Measurements from ENCODE around the gene NCOR1. TPM values are rescaled to one million over a fixed set of nuclear protein-coding genes. Genes with fewer than 3 reads are reported as not detected.

The NCOR1 gene
- polyA plus RNA-seq, 1 experiment, result 127 TPM

DNA sequence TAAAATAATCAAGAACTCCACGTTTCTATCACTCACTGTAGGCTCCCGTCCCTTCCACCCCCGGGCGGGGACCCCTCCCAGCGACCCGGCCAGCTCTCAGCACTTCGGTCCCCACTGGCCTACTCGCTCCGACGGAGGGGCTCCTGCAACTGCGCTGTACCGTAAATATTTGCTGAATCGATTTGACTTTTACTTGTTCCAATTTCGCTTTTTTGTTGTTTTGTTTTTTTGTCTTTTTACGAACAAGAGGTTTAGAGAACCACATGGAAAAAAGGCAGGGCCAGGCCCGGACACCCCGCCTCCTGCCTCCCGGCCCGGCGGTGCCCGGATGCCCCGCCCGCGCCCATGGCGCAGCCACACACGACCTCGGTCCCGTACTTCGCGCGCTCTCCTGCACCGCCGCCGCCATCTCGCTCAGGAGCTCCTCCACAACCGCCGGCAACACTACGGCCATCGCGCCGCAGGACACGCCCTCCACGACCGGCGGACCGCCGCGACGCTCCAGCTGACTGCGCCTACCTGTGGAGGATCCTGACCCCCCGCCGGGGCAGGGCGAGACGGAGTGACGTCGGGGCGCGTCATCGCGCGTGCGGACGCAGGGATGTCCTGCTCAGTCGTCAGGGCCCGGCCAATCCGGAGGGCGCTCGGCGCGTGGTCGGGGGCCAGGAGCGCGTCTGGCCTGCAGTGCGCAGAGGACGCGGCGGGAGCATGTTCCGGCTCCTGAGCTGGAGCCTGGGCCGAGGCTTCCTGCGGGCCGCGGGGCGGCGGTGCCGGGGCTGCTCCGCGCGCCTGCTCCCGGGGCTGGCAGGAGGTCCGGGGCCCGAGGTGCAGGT, 216.0 kb downstream of the NCOR1 start, which contains the start of the genes TTC19 and ZSWIM7:
TSS of gene TTC19 (plus strand) at position 684 of the 833 bp plus-strand sequence. CDS start at position 709, 25 bp downstream.
TSS of gene ZSWIM7 (minus strand) at position 564 of the 833 bp plus-strand sequence. CDS start at position 454, 110 bp downstream.
- H3K27ac ChIP-seq (ENCODE audit: low read depth, low read length), result peak within 1 kb of the TSS; percentile 93
- H3K9me3 ChIP-seq (ENCODE audit: control insufficient read depth, insufficient read depth, low read length), result no peaks in the 10 kb centered on the region
- H3K27me3 ChIP-seq (ENCODE audit: control insufficient read depth, insufficient read depth, low read length), result no peaks in the 10 kb centered on the region
- peak; percentile 81 for DNase-seq (ENCODE audit: low read depth, low spot score)
- H3K4me3 ChIP-seq (ENCODE audit: low read depth, low read length), result peak within 1 kb of the TSS; percentile 80
- TF ChIP-seq, protein P1, sequence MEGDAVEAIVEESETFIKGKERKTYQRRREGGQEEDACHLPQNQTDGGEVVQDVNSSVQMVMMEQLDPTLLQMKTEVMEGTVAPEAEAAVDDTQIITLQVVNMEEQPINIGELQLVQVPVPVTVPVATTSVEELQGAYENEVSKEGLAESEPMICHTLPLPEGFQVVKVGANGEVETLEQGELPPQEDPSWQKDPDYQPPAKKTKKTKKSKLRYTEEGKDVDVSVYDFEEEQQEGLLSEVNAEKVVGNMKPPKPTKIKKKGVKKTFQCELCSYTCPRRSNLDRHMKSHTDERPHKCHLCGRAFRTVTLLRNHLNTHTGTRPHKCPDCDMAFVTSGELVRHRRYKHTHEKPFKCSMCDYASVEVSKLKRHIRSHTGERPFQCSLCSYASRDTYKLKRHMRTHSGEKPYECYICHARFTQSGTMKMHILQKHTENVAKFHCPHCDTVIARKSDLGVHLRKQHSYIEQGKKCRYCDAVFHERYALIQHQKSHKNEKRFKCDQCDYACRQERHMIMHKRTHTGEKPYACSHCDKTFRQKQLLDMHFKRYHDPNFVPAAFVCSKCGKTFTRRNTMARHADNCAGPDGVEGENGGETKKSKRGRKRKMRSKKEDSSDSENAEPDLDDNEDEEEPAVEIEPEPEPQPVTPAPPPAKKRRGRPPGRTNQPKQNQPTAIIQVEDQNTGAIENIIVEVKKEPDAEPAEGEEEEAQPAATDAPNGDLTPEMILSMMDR (IDR thresholded peaks at IDR 0.05; ENCODE audit: low read depth, low read length), result no peak
- ChIA-PET CTCF (interaction anchor here (0.7 to 2.8 kb wide), 6 partner anchors 51 to 346 kb away, joined by 3 to 19 read pairs (median 4); partner anchors contain the start of gene ADORA2B), POLR2A (interaction anchor here (0.8 to 1.6 kb wide), 6 partner anchors 40 to 348 kb away, joined by 3 to 12 read pairs (median 7); partner anchors contain the start of gene ADORA2B)

DNA sequence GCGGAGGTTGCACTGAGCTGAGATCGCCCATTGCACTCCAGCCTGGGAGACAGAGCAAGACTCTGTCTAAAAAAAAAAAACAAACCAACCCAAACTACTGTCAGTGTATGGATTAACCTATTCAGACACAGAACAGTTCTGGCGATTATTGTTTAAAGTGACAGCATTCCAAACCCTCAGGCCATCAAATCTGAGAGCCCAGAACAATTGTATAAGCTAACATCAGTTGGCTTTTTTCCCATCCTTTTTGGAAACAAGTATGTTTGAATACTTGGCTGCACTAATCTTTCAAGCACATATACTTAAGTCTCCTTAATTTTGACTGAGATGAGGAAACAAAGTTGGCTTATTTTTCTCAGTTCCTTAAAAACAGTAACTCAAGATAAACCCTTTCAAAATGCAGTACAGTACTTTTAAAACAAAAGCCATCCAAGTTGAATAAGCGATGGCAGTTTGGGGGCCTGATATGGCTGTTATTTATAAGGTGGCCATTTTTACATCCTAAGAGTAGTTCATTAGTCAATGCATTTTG, 217.2 kb downstream of the NCOR1 start:
- TF ChIP-seq, protein P1 (IDR thresholded peaks at IDR 0.05; ENCODE audit: low read depth, low read length), result no peak
- no peaks in the 10 kb centered on the region for H3K9me3 ChIP-seq (ENCODE audit: control insufficient read depth, insufficient read depth, low read length)
- no peak for DNase-seq (ENCODE audit: low read depth, low spot score)
- no peak overlapping the region for H3K27ac ChIP-seq (ENCODE audit: low read depth, low read length)
- ChIA-PET CTCF (interaction anchor here (0.6 to 2.8 kb wide), 3 partner anchors 53 to 170 kb away, joined by 3 to 19 read pairs (median 12); partner anchors contain the start of gene ADORA2B), POLR2A (interaction anchor here (0.7 to 0.9 kb wide), 2 partner anchors 53 to 77 kb away, joined by 4 to 9 read pairs; partner anchors contain the start of gene ADORA2B)
- H3K27me3 ChIP-seq (ENCODE audit: control insufficient read depth, insufficient read depth, low read length), result no peaks in the 10 kb centered on the region
- no peak overlapping the region for H3K4me3 ChIP-seq (ENCODE audit: low read depth, low read length)

DNA sequence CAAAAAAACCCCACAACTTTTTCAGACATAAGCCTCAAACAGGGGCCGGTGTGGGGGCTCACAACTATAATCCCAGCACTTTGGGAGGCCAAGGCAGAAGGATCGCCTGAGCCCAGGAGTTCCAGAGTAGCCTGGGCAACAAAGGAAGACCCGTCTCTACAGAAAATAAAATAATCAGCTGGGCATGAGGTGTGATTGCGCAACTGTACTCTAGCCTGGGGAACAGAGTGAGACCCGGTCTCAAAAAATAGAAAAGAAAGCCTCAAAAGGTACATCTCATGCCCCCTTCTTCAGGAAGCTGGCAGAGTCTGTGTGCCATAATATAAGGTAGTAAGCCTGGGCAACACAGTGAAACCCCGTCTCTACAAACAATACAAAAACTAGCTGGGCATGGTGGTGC, 219.0 kb downstream of the NCOR1 start:
- CTCF ChIA-PET, result interaction anchor here (1.7 to 2.8 kb wide), 2 partner anchors 51 to 168 kb away, joined by 5 to 12 read pairs; partner anchors contain the start of gene ADORA2B
- POLR2A ChIA-PET, result no interaction called here

DNA sequence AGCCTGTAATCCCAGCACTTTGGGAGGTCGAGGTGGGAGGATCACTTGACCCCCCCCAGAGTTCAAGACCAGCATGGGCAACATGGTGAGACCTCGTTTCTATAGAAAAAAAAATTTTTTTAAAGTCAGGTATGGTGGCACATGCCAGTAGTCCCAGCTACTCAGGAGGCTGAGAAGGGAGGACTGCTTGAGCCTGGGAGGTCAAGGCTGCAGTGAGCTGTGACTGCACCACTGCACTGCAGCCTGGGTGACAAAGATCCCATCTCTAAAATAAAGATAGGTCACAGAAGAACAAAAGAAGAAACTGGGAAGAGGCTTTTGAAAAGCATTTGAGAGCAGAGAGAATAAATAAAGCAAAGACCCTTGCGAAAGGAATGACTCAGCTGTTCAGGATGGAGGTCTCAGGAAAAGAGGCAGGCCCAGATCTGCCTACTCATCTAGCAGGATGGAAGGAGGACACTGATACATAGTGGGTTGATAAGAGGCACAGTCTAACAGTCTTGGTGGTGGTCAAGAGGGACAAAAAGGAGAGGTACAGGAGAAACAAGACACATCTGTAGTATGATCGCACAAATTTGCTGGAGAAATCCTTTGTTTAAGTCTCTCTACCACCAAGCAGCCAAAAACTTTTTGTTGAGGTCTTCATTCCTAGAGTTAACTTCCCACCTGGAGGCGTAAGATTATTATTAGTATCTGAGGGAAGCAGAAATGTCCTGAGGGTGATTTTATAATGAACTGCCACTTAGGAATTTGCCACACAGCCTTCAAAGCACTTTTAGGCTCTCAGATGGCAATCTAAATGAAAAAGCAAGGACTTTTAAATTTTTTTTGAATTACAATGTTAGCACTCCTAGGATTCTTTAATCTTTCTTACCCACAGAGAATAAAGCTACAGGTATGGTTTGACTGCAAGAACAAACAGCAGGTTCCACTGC, 233.4 kb downstream of the NCOR1 start:
- Histone ChIP-seq H3K4me3 (ENCODE audit: low read depth, low read length) (no peak overlapping the region), H3K27ac (ENCODE audit: low read depth, low read length) (peak overlapping the region; percentile 75), H3K9me3 (ENCODE audit: control insufficient read depth, insufficient read depth, low read length) (no peaks in the 10 kb centered on the region), H3K27me3 (ENCODE audit: control insufficient read depth, insufficient read depth, low read length) (no peaks in the 10 kb centered on the region)
- POLR2A ChIA-PET, result no interaction called here
- TF ChIP-seq, protein P1 (IDR thresholded peaks at IDR 0.05; ENCODE audit: low read depth, low read length), result no peak
- DNase-seq (ENCODE audit: low read depth, low spot score), result no peak
- CTCF ChIA-PET, result interaction anchor here (0.6 to 1.7 kb wide), 2 partner anchors 15 to 37 kb away, joined by 3 read pairs; partner anchors contain the start of gene ADORA2B

More for the DNA sequence above, 219.0 kb downstream of the NCOR1 start:
- no peak overlapping the region for H3K27ac ChIP-seq (ENCODE audit: low read depth, low read length)
- H3K27me3 ChIP-seq (ENCODE audit: control insufficient read depth, insufficient read depth, low read length), result no peaks in the 10 kb centered on the region
- H3K4me3 ChIP-seq (ENCODE audit: low read depth, low read length), result no peak overlapping the region
- TF ChIP-seq, protein P1 (IDR thresholded peaks at IDR 0.05; ENCODE audit: low read depth, low read length), result no peak
- H3K9me3 ChIP-seq (ENCODE audit: control insufficient read depth, insufficient read depth, low read length), result no peaks in the 10 kb centered on the region
- no peak for DNase-seq (ENCODE audit: low read depth, low spot score)
